Activated CD4-positive, CD25-positive, alpha-beta regulatory T cell treated with anti-CD3 and anti-CD28 coated beads, Interleukin-2, amount 50 U/mL, for 16 hours (primary cell): ENCODE data around the gene KRT33B.
"Not testable (repeated sequence)": the region's sequence is repeated elsewhere in the genome, so short reads cannot be mapped to it uniquely, and the experiment has no call there.

Experiments
- DNase-seq: peaks from one replicate; pipeline ENCODE4 v3.0.0-alpha.2; 2020; ENCODE audit warnings: low read depth, low spot score

The KRT33B gene

GRCh38 chr17:41393826-41394225, 24.2 kb upstream of the KRT33B start:
- DNase-seq: no peak

GRCh38 chr17:41393294-41393693, 23.7 kb upstream of the KRT33B start:
- DNase-seq: no peak

- no peak for DNase-seq
Observed at GRCh38 chr17:41392278-41392677, 22.7 kb upstream of the KRT33B start.

- no peak for DNase-seq
Observed at GRCh38 chr17:41391535-41391934, 21.9 kb upstream of the KRT33B start.

- no peak for DNase-seq
Observed at GRCh38 chr17:41390411-41390938, 20.9 kb upstream of the KRT33B start.

- DNase-seq: no peak
Observed at GRCh38 chr17:41387670-41388069, 18.1 kb upstream of the KRT33B start.

GRCh38 chr17:41386227-41386626, 16.6 kb upstream of the KRT33B start:
- no peak for DNase-seq

GRCh38 chr17:41383690-41384089, 14.1 kb upstream of the KRT33B start:
- DNase-seq: no peak

- no peak for DNase-seq
Observed at GRCh38 chr17:41382394-41382793, 12.8 kb upstream of the KRT33B start.

- not testable (repeated sequence) for DNase-seq
Observed at GRCh38 chr17:41381943-41382342, 12.3 kb upstream of the KRT33B start, which contains the start of gene KRT34. TSS of gene KRT34 (minus strand) at chr17:41382306. CDS start at chr17:41382246, 60 bp downstream.

GRCh38 chr17:41380091-41380490, 10.5 kb upstream of the KRT33B start:
- not testable (repeated sequence) for DNase-seq

GRCh38 chr17:41377546-41377945, 7.9 kb upstream of the KRT33B start:
- DNase-seq: no peak

- DNase-seq: no peak
Observed at GRCh38 chr17:41369023-41369422, 590 bp downstream of the KRT33B start.

GRCh38 chr17:41367426-41368075, 2.1 kb downstream of the KRT33B start:
- DNase-seq: no peak

GRCh38 chr17:41366070-41366469, 3.5 kb downstream of the KRT33B start:
- no peak for DNase-seq

- DNase-seq: no peak
Observed at GRCh38 chr17:41363881-41364280, 5.7 kb downstream of the KRT33B start.

- no peak for DNase-seq
Observed at GRCh38 chr17:41360296-41360995, 9.2 kb downstream of the KRT33B start.

GRCh38 chr17:41354536-41354935, 15.1 kb downstream of the KRT33B start:
- no peak for DNase-seq

- no peak for DNase-seq
Observed at GRCh38 chr17:41352597-41353366, 16.8 kb downstream of the KRT33B start.

GRCh38 chr17:41351177-41351576, 18.4 kb downstream of the KRT33B start:
- DNase-seq: no peak

- DNase-seq: not testable (repeated sequence)
Observed at GRCh38 chr17:41350381-41350878, 19.2 kb downstream of the KRT33B start, which contains the start of gene KRT33A. TSS of gene KRT33A (minus strand) at chr17:41350828. CDS start at chr17:41350767, 61 bp downstream.
